HepG2 (cell line): ENCODE measurements around the gene GRAMD1A. TPM values are rescaled to one million over a fixed set of nuclear protein-coding genes. Genes with fewer than 3 reads are reported as not detected.

Source experiments
- ATAC-seq: fragments of 200-7000 bp; cut with Tn5 transposase; 3 replicates; pipeline ENCODE4 v1.9.1; 2020; ENCODE audit warnings: mild to moderate bottlenecking, moderate library complexity
- BruUV-seq: library from RNA; stranded (reverse); fragments of 400-500 nt; replicated peaks from 2 replicates; lab custom pipeline; 2021; lab: Mats Ljungman, UMichigan
- CTCF ChIA-PET: fragments of 300-600 bp; formaldehyde crosslinking; extraction: SDS; loops from one replicate; lab custom pipeline; 2021; ENCODE audit warnings: low total read pairs, inconsistent platforms, low intra/inter-chr PET ratio; lab: Yijun Ruan, JAX
- POLR2A ChIA-PET: fragments of 350-600 bp; sonication (Branson Sonifier 250); formaldehyde crosslinking; loops from one replicate; lab custom pipeline; 2020; ENCODE audit warnings: antibody characterized with exemption, inconsistent platforms; lab: Yijun Ruan, JAX
- DNase-seq: peaks from one replicate; pipeline ENCODE4 v3.0.0-alpha.2; 2015; ENCODE audit warnings: low spot score
- FAIRE-seq: peaks from 3 replicates; lab custom pipeline; 2011; peaks lifted over from hg19 to GRCh38; lab: Jason Lieb, UNC
- H2AFZ ChIP-seq: one replicate; pipeline ENCODE4 v1.6.1; 2011; ENCODE audit warnings: low read length, inconsistent platforms
- H3K27ac ChIP-seq: fragments of 300-600 bp; 3 replicates; pipeline ENCODE4 v1.8.0; 2011; ENCODE audit warnings: mixed run types, mild to moderate bottlenecking, mixed read lengths, low read length, inconsistent platforms; ENCODE audit not compliant: insufficient read depth; ENCODE audit errors: extremely low read length
- H3K27me3 ChIP-seq, 2 experiments: fragments of 200-600 bp in 1 of 2; 2 replicates in 1 of 2; 3 replicates in 1 of 2; pipeline versions ENCODE4 v1.6.0 to v1.8.0; 2011; ENCODE audit warnings: low read length in 2 of 2, mild to moderate bottlenecking in 2 of 2, moderate library complexity in 2 of 2, inconsistent platforms in 1 of 2; ENCODE audit not compliant: insufficient read depth in 2 of 2, control insufficient read depth in 1 of 2
- H3K36me3 ChIP-seq, 2 experiments: fragments of 200-600 bp in 1 of 2; replicated peaks in 1 of 2; 2 replicates in 1 of 2; 3 replicates in 1 of 2; pipeline versions ENCODE4 v1.5.1 to v1.8.0; 2011; ENCODE audit warnings: low read length in 2 of 2, inconsistent platforms in 1 of 2; ENCODE audit not compliant: insufficient read depth in 2 of 2, control insufficient read depth in 1 of 2
- H3K4me1 ChIP-seq: 2 replicates; pipeline ENCODE4 v1.5.1; 2012; ENCODE audit warnings: low read length, inconsistent platforms; ENCODE audit not compliant: insufficient read depth
- H3K4me2 ChIP-seq: 2 replicates; pipeline ENCODE4 v1.6.0; 2011; ENCODE audit warnings: low read depth, low read length, inconsistent platforms
- H3K4me3 ChIP-seq, 3 experiments: fragments of 200-600 bp in 1 of 3; sonication (generic), shearing (Covaris generic) in 1 of 3; replicated peaks in 1 of 3; 2 replicates each; pipeline ENCODE4 v1.5.1; 2011 to 2016; ENCODE audit warnings: low read length in 3 of 3, inconsistent platforms in 2 of 3, low read depth in 2 of 3, mild to moderate bottlenecking in 2 of 3, control low read depth in 1 of 3, mixed read lengths in 1 of 3; ENCODE audit not compliant: insufficient read depth in 1 of 3
- H3K79me2 ChIP-seq: one replicate; pipeline ENCODE4 v1.6.1; 2011; ENCODE audit warnings: low read length, inconsistent platforms; ENCODE audit not compliant: insufficient read depth
- H3K9ac ChIP-seq: 2 replicates; pipeline ENCODE4 v1.6.0; 2011; ENCODE audit warnings: mild to moderate bottlenecking, low read depth, low read length, inconsistent platforms; ENCODE audit not compliant: insufficient read depth
- H3K9me3 ChIP-seq: 2 replicates; pipeline ENCODE4 v1.5.1; 2012; ENCODE audit warnings: mild to moderate bottlenecking, low read length
- H4K20me1 ChIP-seq: 2 replicates; pipeline ENCODE4 v1.6.0; 2011; ENCODE audit warnings: inconsistent platforms, mild to moderate bottlenecking, low read length, moderate library complexity; ENCODE audit not compliant: insufficient read depth
- IRF2 ChIP-seq: IDR thresholded peaks from 2 replicates; pipeline ENCODE4 v1.6.1; 2018; ENCODE audit warnings: missing genetic modification reagents, missing compliant biosample characterization
- MLXIP ChIP-seq: sonication (generic); formaldehyde crosslinking; IDR thresholded peaks from 2 replicates; pipeline ENCODE4 v1.9.0; 2021; ENCODE audit warnings: missing genetic modification reagents, borderline replicate concordance
- PRPF4 ChIP-seq: fragments of 200-400 bp; formaldehyde crosslinking; IDR thresholded peaks from 2 replicates; pipeline ENCODE4 v1.6.1; 2016; ENCODE audit warnings: low read length, low read depth; ENCODE audit not compliant: poor library complexity, severe bottlenecking
- TFE3 ChIP-seq: IDR thresholded peaks from 2 replicates; pipeline ENCODE4 v1.6.1; 2016
- ZBTB39 ChIP-seq: sonication (generic); formaldehyde crosslinking; IDR thresholded peaks from 2 replicates; pipeline ENCODE4 v1.5.0; 2020; ENCODE audit warnings: missing genetic modification reagents
- ZNF691 ChIP-seq: sonication (generic); formaldehyde crosslinking; IDR thresholded peaks from 2 replicates; pipeline ENCODE4 v1.4.0; 2020; ENCODE audit warnings: missing genetic modification reagents, low read depth, mild to moderate bottlenecking, borderline replicate concordance
- ZSCAN9 ChIP-seq: IDR thresholded peaks from 2 replicates; pipeline ENCODE4 v1.6.1; 2016; ENCODE audit warnings: borderline replicate concordance
- WGBS: methylation state at CpG from one replicate; pipeline ENCODE4 v1.1.6; 2017; ENCODE audit warnings: low lambda C conversion rate; 5-methylcytosine and 5-hydroxymethylcytosine counted together
- in situ Hi-C: cut with HindIII; loops from 2 replicates; pipeline ENCODE4 v1.10.0; 2017; ENCODE audit warnings: low pct_unique_long_range_greater_than_20kb; ENCODE audit not compliant: extremely low pct_ligation_motif_present
- intact Hi-C: fragments of 100-400 bp; cut with micrococcal nuclease; formaldehyde crosslinking; loops from one replicate; pipeline ENCODE4 v1.10.0; 2022; ENCODE audit not compliant: unreplicated experiment
- polyA plus RNA-seq, 8 experiments: library from polyadenylated mRNA; depleted of rRNA in 3 of 8; stranded (reverse) in 7 of 8; unstranded in 1 of 8; fragments of >200 nt; fragmentation: Illumina TruSeq in 4 of 8; extraction: Trizol in 4 of 8; gene quantifications; 2 replicates each; pipeline versions ENCODE4 v1.2.1 to v1.2.3, GENCODE V29; 2011 to 2016; ENCODE audit warnings: low read depth in 4 of 8, missing spikeins in 1 of 8, mixed read lengths in 1 of 8; ENCODE audit not compliant: insufficient read depth in 1 of 8
- total RNA-seq, 5 experiments: library from RNA; depleted of rRNA; stranded (reverse); fragments of >200 nt; fragmentation: Illumina TruSeq; extraction: Trizol; gene quantifications; 2 replicates each; pipeline ENCODE4 v1.2.3, GENCODE V29; 2016; ENCODE audit warnings: low read depth in 1 of 5

Gene GRAMD1A
- total and polyA plus RNA-seq, 2 of the 13 experiments (the other 11 are each of a cell fraction or from before 2014, with no cell fraction given), result 14.7 to 181 TPM

GRCh38 chr19:35058370-35058769 is 58.2 kb downstream of the GRAMD1A start:
- no peaks in the 10 kb centered on the region for H3K4me1 ChIP-seq
- TF ChIP-seq MLXIP (CRISPR knock-in tag), result no peak
- no peak for TF ChIP-seq ZBTB39 (CRISPR knock-in tag)
- no peak for TF ChIP-seq ZSCAN9
- no peak for TF ChIP-seq IRF2
- no peak for TF ChIP-seq TFE3 (CRISPR knock-in tag)
- TF ChIP-seq PRPF4, result no peak
- no peak for TF ChIP-seq ZNF691 (CRISPR knock-in tag)
- TF ChIP-seq, all 625 proteins: peak for 0
- H3K79me2 ChIP-seq, result no peaks in the 10 kb centered on the region
- H3K9me3 ChIP-seq, result no peaks in the 10 kb centered on the region
- DNase-seq, result no peak
- in situ Hi-C loops, result no loop called here
- POLR2A ChIA-PET, result no interaction called here
- no peak overlapping the region for H3K9ac ChIP-seq
- no peak overlapping the region for H2AFZ ChIP-seq
- peaks cover 32% of the 10 kb centered on the region; the same call in 1 of the 2 replicates for H4K20me1 ChIP-seq
- WGBS, result 96% methylated on average over 2 of the region's 2 CpGs
- H3K4me3 ChIP-seq, result no peak overlapping the region
- no TSS peak for BruUV-seq
- H3K27ac ChIP-seq, result no peak overlapping the region
- no peaks in the 10 kb centered on the region for H3K27me3 ChIP-seq
- intact Hi-C loops, result no loop called here
- H3K4me2 ChIP-seq, result no peak overlapping the region
- peaks cover 15 to 18% of the 10 kb centered on the region in 2 experiments; a peak in 4 of 5 replicates for H3K36me3 ChIP-seq
- CTCF ChIA-PET, result no interaction called here
- no peak for FAIRE-seq
- ATAC-seq, result no peak
